ENCODE results near the gene NBPF6.
A peak's percentile ranks its signal among the peaks of the same experiment; 100 is the strongest.
"Not testable (repeated sequence)": the region's sequence is repeated elsewhere in the genome, so short reads cannot be mapped to it uniquely, and the experiment has no call there.

Gene NBPF6

DNA sequence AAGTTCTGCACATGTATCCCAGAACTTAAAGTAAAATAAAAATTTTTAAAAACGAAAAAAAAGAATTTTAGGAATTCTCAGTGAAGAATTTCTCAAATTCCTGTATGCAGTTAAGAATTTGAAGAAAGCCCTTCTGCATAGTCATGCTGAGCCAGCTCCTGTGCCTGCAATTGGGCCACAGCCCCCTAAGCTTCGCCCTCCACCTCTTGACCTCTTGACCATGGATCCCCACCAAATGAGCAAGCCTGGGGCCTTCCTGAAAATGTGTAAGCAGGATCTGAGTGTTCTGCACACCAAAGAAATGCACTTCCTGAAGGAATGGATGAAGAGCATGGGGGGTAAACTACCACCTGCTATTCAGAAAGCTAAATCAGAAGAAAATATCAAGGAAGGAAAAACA, 52.0 kb downstream of the NBPF6 start:
- no peak for DNase-seq

DNA sequence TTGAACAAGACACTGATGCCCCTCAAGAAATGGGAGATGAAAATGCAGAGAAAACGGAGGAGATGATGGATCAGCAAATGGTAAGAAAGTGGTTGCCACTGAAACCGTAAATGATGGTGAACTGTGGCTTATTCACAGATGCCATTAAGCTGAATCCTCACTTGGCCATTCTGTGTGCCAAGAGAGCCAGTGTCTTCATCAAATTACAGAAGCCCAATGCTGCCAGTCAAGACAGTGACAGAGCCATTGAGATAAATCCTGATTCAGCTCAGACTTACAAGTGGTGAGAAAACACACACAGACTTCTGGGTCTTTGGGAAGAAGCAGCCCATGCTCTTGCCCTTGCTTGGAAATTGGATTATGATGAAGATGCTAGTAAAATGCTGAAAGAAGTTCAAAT, 52.5 kb downstream of the NBPF6 start:
- no peak for DNase-seq

DNA sequence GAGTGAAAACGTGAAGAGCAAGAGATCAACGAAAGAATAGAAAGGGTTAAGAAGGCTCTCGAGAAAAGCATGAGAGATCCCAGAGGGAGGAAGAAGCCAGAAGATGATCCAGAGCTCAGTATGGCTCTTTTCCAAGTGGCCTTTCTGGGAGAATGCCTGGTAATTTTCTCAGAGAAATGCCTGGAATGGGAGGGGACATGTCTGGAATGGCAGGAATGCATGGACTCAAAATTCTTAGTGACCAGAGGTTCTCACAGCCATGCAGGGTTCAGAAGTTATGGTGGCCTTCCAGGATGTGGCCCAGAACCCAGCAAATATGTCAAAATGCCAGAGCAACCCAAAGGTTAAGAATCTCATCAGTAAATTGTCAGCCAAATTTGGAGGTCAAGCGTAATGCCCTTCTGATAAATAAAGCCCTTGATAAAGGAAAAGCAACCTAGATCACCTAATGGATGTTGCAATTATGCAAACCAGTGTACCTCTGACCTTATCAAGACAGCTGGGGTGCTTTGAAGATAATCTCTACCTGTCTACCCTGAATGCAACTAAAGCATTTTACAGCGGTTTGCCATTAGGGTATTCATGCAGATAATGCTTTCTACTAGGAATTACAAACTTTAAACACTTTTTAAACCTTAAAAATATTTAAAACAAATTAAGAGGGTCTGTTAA, 53.1 kb downstream of the NBPF6 start:
- no peak for DNase-seq

DNA sequence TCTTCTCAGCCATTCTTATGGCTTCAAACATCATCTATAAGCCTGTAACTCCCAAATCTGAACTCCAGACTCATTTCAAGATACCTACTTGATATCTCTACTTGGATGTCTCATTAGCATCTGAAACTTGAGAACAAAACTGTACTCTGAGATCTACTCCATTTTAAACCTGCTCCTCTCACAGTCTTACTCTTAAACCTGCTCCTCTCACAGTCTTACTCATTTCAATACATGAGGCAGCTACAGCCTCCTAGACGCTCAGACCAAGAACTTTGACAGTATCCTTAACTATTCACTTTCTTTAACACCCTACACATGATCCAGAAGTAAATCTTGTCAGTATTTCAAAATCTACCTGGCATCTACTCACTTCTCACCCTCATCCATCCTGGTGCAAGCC, 54.3 kb downstream of the NBPF6 start:
- DNase-seq, result peak; percentile 80

DNA sequence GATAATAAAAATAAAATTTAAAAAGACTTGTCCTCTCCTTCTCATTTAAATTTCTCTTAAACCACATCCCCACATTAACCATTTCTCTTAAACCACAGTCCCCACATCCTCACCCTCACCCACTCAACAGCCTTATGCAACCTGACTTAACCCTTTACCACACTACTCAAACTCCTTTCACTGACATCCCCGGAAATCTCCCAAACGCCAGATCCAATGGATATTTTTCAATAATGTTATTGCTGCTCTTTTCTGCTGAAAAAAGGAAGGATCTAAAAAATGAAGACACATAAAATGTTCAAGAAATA, 55.6 kb downstream of the NBPF6 start:
- peak; percentile 55 for DNase-seq

DNA sequence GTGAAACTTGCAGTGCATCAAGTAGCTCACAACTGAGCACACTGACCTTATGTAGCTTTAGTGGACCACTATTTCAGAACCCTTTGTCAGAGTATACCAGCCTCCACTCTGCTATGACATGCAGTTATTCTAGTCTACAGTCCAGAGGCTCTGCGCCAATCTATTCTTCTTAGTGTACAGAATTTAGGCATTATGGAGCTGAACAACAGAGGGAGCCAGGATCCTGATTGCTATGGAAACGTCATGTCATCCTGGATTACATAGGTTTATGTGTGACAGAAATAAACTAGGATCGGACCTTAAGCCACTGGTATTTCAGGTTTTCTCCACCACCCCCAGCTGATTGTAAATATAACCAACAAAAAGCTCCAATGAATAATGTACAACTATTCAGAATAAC, 61.6 kb downstream of the NBPF6 start:
- DNase-seq, result no peak

DNA sequence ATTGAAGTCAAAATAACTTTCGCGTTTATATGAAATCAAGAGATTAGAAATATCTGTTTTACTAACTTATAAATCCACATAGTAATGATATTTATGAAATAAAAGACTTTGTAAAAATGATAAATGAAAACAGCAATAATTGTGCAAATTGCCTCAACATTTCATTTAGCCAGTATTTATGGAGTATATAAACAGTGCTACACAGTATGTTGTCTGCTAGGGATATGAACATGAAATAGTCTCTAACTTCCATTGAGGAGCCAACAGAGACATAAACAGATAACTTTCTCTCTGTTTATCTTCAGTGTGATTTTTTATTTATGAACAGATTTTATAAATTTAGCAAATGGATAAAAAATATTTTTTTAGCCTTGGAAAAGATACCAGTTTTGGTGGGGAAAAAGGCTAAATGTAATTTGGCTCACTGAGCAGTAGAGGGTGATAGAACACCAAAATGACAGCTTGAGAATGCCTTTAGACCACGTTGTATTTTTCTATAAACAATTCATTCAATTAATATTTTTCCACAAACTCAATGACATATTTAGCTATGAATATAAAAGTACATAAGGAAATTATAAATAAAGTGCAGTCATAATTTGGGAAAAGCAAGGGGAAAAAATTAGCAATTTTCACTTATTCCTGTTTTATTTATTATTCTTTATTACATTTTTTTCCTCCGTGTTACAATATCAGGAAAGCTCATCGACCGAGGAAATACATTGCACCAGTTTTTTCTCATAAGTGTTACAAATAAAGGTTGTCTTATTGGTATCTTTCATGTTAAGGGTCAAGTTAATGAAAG, 62.3 kb downstream of the NBPF6 start:
- peak; percentile 42 for DNase-seq

DNA sequence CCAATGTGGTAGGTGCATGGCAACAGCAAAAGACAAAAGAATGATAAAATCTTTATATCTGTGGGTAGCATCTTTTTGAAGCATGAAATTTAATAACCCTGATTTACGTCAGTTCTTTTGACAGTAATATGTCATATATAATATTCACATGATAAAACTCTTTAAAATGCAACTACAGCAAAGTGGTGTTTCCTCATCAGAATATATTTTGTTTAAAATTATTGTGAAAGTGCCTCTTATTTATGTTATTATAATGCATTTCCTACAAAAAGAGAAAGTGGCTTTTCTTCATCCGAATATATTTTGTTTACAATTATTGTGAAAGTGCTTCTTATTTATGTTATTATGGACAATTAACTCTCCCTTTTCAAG, 62.9 kb downstream of the NBPF6 start:
- no peak for DNase-seq

DNA sequence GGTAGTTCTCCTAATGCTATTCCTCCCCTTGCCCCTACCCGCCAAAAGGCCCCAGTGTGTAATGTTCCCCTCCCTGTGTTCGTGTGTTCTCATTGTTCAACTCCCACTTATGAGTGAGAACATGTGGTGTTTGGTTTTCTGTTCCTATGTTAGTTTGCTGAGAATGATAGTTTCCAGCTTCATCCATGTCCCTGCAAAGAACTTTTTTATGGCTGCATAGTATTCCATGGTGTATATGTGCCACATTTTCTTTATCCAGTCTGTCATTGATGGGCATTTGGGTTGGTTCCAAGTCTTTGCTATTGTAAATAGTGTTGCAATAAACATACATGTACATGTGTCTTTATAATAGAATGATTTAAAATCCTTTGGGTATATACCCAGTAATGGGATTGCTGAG, 63.8 kb downstream of the NBPF6 start:
- DNase-seq, result not testable (repeated sequence)

DNA sequence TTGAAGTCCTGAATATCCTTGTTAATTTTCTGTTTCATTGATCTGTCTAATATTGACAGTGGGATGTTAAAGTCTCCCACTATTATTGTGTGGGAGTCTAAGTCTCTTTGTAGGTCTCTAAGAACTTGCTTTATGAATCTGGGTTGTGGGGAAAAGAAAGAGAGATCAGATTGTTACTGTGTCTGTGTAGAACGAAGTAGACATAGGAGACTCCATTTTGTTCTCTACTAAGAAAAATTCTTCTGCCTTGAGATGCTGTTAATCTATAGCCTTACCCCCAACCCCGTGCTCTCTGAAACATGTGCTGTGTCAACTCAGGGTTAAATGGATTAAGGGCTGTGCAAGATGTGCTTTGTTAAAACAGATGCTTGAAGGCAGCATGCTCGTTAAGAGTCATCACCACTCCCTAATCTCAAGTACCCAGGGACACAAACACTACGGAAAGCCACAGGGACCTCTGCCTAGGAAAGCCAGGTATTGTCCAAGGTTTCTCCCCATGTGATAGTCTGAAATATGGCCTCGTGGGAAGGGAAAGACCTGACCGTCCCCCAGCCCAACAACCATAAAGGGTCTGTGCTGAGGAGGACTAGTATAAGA, 67.3 kb downstream of the NBPF6 start:
- not testable (repeated sequence) for DNase-seq
